ENCODE data around the gene KIF24.
A peak's percentile ranks its signal among the peaks of the same experiment; 100 is the strongest.
"Not testable (repeated sequence)": the region's sequence is repeated elsewhere in the genome, so short reads cannot be mapped to it uniquely, and the experiment has no call there.

The KIF24 gene

GRCh38 chr9:34363619-34364351 lies 34.7 kb upstream of the KIF24 start:
- DNase-seq (ENCODE audit: low spot score), result no peak

GRCh38 chr9:34362614-34363214 lies 33.6 kb upstream of the KIF24 start:
- DNase-seq (ENCODE audit: low spot score), result no peak

GRCh38 chr9:34352957-34353356 lies 23.9 kb upstream of the KIF24 start:
- not testable (repeated sequence) for DNase-seq (ENCODE audit: low spot score)

GRCh38 chr9:34352122-34352652 lies 23.1 kb upstream of the KIF24 start:
- DNase-seq (ENCODE audit: low spot score), result not testable (repeated sequence)

- no peak for DNase-seq (ENCODE audit: low spot score)
Measured at GRCh38 chr9:34349324-34349723, 20.3 kb upstream of the KIF24 start.

- no peak for DNase-seq (ENCODE audit: low spot score)
Measured at GRCh38 chr9:34347800-34348158, 18.7 kb upstream of the KIF24 start.

- no peak for DNase-seq (ENCODE audit: low spot score)
Measured at GRCh38 chr9:34346873-34347799, 18.1 kb upstream of the KIF24 start.

GRCh38 chr9:34343605-34344004 lies 14.5 kb upstream of the KIF24 start:
- DNase-seq (ENCODE audit: low spot score), result no peak

GRCh38 chr9:34343090-34343489 lies 14.0 kb upstream of the KIF24 start:
- DNase-seq (ENCODE audit: low spot score), result no peak

- DNase-seq (ENCODE audit: low spot score), result no peak
Measured at GRCh38 chr9:34341659-34342295, 12.7 kb upstream of the KIF24 start.

- DNase-seq (ENCODE audit: low spot score), result no peak
Measured at GRCh38 chr9:34338665-34339385, 9.8 kb upstream of the KIF24 start.

GRCh38 chr9:34338079-34338478 lies 9.0 kb upstream of the KIF24 start:
- not testable (repeated sequence) for DNase-seq (ENCODE audit: low spot score)

- DNase-seq (ENCODE audit: low spot score), result no peak
Measured at GRCh38 chr9:34337403-34337802, 8.3 kb upstream of the KIF24 start.

GRCh38 chr9:34335376-34335775 lies 6.3 kb upstream of the KIF24 start:
- DNase-seq (ENCODE audit: low spot score), result no peak

- no peak for DNase-seq (ENCODE audit: low spot score)
Measured at GRCh38 chr9:34334916-34335315, 5.8 kb upstream of the KIF24 start.

- DNase-seq (ENCODE audit: low spot score), result no peak
Measured at GRCh38 chr9:34334337-34334824, 5.3 kb upstream of the KIF24 start.

- DNase-seq (ENCODE audit: low spot score), result no peak
Measured at GRCh38 chr9:34333836-34334235, 4.8 kb upstream of the KIF24 start.

- DNase-seq (ENCODE audit: low spot score), result peak; percentile 41
Measured at GRCh38 chr9:34332076-34332964, 3.3 kb upstream of the KIF24 start.

- DNase-seq (ENCODE audit: low spot score), result no peak
Measured at GRCh38 chr9:34331196-34331595, 2.1 kb upstream of the KIF24 start.

- no peak for DNase-seq (ENCODE audit: low spot score)
Measured at GRCh38 chr9:34328500-34328986, 525 bp downstream of the KIF24 start.
